GM12891 (cell line): ENCODE results near the gene TNS3.

Experiments
- PAX5 ChIP-seq: IDR thresholded peaks from 2 replicates; pipeline ENCODE4 v1.6.1; 2011; ENCODE audit warnings: low read length, moderate library complexity, mild to moderate bottlenecking; ENCODE audit not compliant: insufficient read depth, severe bottlenecking
- POLR2A ChIP-seq: IDR thresholded peaks from 2 replicates; pipeline ENCODE4 v1.6.1; 2011; ENCODE audit warnings: low read depth, low read length, control low read depth
- POLR2AphosphoS5 ChIP-seq: IDR thresholded peaks from 2 replicates; pipeline ENCODE4 v1.6.1; 2011; ENCODE audit warnings: low read depth, low read length, control low read depth
- SPI1 ChIP-seq: IDR thresholded peaks from 2 replicates; pipeline ENCODE4 v1.6.1; 2011; ENCODE audit warnings: low read depth, low read length, control low read depth
- TAF1 ChIP-seq: IDR thresholded peaks from 2 replicates; pipeline ENCODE4 v1.6.1; 2011; ENCODE audit warnings: low read depth, low read length, control low read depth

DNA sequence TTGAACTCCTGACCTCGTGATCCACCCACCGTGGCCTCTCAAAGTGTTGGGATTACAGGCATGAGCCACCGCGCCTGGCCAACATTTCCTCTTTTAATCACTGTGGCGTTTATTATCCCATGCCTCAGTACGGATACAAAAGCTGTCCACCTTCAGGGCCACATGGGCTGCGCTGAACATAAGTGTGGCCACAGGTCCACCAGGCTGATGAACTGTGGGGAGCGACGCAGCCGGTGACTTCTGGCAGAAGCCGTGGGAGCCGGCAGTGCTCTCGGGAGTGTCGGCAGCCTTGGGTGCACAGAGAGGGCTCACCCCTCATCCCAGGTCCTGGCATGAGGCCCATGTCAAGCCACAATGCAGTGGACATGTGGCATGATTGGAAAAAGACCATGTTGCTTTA lies 223.6 kb downstream of the TNS3 start:
- TF ChIP-seq POLR2AphosphoS5 (no peak), POLR2A (no peak), PAX5 (no peak), TAF1 (no peak), SPI1 (no peak)
